GM21737 (cell line): ENCODE results near the gene ASB6.
"Not testable (repeated sequence)": the region's sequence is repeated elsewhere in the genome, so short reads cannot be mapped to it uniquely, and the experiment has no call there.

Experiments used
- ATAC-seq: cut with Tn5 transposase; IDR thresholded peaks from one replicate; pipeline ENCODE4 v1.9.1; 2021; ENCODE audit warnings: mild to moderate bottlenecking, moderate library complexity; ENCODE audit not compliant: unreplicated experiment

Gene ASB6

DNA sequence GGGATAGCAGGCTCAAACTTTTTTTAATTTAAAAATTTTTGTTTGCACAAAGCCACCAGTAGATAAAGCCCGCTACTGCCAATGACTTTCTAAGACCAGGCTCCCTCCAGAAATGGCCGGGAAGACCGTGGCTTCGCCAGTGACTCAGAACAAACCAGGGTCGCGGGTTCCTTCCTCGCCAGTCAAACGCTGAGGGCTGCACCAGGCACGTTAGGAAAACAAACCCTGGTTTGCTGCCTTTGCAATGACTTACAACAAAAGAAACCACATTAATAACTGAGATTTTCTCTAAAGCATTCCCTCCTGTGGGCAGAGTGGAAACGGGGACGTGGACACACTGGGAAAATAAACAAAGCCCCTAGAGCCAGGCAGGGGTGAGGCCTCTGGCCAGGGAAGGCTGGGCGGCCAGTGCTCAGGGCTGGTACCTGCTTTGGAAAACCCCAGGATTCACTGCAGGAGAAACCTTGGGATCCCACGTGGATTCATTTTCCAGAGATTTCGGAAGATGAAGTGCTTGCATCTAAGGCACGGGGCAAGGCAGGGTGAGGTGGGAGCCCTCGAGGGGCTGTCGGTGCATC, 27.3 kb upstream of the ASB6 start:
- no peak for ATAC-seq

DNA sequence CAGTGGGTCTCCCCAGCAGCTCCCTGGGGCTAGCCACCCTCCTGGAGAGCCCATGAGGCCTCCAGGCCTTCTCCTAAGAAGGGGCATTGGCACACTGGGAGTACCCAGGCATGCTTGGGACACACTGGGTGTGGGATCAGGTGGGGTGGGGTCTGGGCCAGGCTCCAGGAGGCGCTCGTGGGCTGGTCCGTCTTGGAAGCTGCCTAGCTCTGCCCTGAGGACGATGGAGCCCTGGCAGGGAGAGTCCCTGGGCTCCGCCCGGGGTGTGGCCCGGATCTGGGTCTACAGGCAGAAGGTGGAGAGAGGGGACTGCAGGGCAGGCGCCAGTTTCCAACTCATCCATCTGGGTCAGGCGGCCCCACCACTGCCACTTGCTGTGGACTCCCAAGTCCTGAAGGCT, 25.9 kb upstream of the ASB6 start:
- ATAC-seq = no peak

DNA sequence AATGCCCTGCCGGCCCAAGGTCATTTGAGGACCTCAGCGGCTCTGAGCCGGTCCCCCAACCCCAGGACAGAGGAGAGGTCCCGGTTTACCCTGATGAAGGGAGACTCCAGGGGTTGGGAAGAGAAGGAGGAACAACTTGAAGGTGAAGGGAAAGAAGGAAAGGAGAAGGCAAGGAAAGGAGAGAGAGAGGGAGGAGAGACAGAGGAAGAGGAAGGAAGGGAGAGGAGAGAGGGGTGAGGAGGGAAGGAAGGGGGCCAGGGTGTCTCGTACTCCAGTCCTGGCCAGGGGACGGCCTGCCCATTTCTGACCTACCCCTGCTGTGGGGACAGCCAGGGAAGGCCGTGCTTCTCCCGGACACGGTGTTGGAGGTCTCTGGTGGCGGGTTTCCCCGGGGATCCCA, 25.4 kb upstream of the ASB6 start:
- ATAC-seq = no peak

DNA sequence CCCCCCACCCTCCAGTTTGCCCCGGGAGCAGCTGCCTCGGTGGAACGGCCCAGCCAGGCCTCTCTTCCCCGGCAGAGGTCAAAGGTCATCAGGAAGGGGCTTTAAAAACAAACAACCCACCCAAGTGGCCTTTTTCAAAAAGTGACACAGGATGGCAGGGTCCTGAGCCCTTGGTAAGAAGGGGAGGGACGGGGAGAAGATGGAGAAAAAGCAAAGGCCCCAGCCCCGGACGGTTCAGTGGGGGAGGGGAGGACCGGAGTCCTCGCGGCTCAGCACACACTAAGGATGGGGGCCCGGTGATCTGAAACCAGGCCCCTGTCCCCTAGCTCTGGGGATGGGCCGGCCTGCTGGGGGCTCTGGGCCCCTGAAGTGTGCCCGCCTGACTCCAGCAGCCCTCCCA, 24.6 kb upstream of the ASB6 start:
- no peak for ATAC-seq

DNA sequence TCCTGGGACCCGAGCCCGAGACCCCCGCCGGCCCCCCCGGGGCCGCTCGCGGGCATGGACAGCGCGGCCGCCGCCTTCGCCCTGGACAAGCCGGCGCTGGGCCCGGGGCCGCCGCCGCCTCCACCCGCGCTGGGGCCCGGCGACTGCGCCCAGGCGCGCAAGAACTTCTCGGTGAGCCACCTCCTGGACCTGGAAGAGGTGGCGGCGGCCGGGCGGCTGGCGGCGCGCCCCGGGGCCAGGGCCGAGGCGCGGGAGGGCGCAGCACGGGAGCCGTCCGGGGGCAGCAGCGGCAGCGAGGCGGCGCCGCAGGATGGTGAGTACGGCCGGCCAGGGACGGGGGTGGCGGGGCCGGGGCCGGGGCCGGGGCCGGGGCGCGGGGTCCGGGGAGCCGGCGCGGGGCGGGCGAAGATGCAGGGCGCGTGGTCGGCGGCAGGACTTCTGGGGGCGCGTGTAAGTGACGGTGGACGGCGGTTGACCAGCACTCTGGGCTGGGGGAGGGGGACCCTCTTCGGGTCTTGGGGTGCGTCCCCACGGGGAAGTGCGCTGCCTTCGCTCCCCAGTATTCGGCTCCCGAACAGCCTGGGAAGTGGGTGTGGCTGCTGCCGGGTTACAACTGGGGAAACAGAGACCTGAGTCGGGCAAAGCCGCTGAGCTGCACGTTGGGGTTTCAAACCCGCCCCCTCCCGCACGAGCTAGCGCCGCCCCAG, 24.0 kb upstream of the ASB6 start:
- ATAC-seq = no peak

DNA sequence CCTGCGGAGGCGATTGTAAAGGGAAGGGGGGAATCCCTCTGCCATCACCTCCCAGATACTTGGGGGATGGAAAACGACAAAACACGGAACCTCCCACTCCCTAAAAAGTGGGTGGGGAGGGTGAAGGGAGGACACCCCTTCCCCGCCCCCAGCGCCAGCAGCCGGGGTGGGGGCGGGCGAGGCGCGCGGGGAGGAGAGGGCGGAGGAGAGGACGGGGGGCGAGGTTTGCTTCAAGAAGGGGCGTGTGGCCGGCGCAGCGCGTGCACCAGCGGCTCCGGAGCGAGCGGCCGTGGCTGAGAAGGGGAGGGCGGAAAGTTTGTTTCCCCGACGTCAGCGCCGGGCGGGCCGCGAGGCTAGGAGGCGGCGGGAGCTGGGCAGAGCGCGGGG, 23.4 kb upstream of the ASB6 start, which contains the start of gene PRRX2:
Gene PRRX2 (plus strand): TSS at position 259 of the 387 bp plus-strand sequence. CDS start 221 bp downstream, outside the sequence.
- no peak for ATAC-seq

DNA sequence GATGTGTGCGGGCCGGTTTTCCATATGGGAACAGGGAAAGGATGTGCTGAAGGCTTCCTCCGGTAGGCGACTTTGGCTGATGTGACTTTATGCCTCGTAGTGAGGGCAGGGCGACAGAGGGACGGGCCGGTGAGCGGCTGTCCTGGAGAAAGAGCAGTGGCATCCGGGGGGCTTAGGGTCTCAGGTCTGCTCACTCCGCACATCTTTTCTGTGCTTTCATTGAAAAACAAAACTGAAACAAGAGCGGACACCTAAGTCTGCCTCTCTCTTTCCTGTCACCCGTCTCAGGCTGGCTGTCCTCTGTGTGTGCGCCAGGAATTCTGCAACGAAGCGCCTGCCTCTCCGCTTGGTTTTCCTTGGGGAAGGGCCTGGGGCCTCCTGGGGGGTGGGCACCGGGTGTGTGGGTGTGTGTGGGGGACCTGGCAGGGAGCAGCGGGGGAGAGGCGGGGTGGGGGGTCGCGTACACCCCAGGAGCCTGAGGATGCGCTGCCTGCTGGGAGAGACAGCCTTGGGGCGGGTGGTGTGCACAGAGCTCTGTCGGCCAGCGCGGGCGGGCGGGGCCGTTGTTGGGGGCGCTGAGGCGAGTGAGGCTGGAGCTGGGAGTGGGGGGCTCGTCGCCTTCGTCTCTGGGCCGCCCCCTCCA, 22.9 kb upstream of the ASB6 start:
- no peak for ATAC-seq

DNA sequence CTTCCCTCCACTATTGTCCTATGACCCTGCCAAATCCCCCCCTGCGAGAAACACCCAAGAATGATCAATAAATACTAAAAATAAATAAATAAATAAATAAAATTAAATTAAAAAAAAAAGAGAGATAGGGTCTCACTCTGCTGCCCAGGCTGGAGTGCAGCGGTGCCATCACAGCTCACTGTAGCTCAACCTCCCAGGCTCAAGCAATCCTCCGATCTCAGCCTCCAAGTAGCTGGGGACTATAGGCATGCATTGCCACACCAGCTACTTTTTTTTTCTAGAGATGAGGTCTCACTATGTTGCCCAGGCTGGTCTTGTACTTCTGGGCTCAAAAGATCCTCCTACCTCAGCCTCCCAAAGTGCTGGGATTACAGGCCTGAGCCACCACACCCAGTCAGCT, 20.3 kb upstream of the ASB6 start:
- ATAC-seq = not testable (repeated sequence)

DNA sequence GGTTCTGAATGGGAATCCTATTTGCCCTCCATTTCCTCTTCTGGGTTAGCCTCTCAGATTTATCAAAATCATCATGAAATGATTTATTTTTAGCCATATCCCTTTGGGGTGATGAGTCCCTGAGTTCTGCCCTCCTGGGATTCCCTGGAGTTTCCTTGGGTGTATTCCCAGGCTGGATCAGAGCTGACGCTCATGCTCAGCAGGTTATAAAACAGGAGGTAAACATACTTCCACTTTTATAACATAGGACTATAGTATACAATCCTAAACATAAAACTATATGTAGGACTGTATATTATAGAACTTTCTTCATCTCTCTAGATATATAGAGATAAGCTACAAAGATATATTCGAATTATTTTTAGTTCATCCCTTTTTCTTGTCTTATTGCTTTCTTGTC, 19.1 kb upstream of the ASB6 start:
- no peak for ATAC-seq

DNA sequence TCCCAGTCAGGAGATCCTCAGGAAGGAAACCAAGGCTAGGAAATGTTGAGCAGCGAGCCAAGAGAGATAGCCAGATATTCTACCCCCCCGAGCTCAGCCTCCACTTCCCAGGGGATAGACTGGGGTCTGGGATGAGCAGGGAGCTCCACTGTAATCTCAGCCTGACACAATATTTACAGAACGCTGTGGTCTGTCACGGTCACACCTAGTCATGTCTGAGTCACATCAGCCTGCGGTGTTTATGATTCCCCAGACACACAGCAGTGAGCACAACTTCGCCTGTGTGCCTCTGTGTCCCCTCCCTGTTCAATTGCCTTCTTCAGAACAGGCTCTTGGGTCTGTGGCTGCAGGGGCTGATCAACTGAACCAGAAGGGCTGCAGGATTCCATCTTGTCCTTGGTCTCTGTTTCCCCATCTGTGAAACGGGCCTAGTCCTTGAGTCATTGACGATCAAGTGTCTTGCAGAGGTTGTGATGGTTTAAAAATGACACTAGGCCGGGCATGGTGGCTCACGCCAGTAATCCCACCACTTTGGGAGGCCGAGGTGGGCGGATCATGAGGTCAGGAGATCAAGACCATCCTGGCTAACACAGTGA, 14.9 kb upstream of the ASB6 start:
- ATAC-seq = no peak

DNA sequence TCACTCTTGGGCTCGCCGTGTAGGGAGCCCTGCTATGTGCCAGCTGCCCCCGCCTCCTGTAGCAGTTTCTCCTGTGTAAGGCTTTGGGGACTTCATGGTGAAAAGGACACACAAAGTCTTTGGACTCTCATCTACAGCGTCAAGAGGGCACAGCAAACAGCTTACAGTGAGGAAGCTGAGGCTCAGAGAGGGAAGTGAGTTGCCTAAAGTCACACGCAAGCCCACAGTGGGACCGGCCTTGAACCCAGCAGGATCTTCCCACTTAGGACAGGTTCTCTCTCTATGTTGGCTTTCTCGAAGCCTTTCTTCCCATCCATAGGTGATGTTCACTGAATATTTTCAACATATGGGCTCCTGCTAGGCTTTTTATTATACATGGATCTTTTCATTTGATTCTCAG, 13.7 kb upstream of the ASB6 start:
- no peak for ATAC-seq

DNA sequence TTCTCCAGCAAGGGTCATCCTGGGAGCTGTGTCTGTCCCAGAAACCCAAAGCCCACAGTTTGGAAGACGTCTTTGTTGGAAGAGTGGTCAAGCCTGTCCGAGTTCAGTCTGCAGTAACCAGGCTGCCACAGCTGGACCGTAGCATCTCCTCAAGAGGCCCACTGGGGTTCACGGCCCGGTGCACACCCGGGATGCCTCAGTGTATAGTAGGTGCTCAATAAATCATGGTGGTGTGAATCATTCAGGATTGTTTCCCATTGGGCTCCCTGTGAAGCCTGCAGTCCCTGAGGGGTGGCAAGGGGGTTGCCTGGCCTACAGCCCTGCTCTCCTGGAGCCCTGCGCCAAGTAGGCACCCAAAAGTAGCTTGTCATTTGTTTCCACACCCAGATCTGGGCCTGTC, 13.2 kb upstream of the ASB6 start:
- ATAC-seq = no peak

DNA sequence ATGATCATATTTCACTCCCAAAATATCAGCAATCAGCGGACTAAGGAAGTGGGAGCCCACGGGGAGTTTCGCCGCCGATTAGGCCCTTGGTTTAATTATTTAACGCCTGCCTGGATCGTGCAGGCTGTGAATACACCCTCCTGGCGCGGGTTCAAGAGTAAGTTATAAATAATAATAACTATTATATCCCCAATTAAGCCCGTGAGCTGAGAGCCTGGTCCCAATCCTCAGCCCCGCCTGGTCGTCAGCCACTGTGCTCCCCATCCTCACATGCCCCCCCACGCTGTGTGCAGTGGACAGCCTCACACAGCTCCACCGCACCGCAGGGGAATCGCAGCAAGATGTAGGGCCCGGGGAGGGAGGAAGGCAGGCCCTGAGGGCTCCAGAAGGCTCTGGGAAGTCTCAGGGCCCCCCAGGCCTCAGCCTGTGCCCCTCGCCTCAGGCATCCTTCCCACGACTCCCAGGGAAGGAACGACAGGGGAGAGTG, 12.6 kb upstream of the ASB6 start:
- no peak for ATAC-seq

DNA sequence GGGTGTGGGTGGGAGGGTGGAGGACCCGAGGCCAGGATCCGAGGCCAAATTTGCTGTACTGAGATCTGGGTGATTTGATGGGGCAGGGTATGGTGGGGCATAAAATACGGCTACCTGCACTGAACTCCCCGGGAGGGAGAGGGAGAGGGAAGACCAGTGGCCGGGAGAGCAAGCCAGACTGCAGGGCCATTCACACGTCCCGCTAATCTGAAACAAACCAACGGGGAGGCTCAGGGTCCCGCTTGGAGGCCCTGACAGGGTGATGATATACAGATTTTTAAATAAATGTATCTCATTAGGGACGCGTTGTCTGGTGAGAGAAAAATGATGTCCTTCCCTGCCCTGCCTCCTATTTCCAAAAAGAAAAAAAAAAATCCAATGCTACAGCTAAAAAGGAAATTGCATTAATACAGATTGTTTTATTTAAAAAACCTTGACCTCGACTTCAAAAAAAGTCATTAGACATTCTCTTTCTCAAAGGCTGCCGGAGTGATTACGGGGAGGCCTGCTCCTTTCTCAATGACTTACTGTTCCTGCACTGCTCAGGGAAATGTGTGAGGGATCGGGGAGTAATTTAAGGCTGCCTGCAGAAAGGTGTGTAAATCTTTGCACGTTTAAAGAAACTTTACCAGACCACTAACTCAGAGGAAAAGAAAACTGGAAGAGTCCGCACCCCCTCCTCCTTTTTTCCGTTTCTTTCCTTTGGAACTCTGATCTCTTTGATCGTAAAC, 12.0 kb upstream of the ASB6 start:
- no peak for ATAC-seq

DNA sequence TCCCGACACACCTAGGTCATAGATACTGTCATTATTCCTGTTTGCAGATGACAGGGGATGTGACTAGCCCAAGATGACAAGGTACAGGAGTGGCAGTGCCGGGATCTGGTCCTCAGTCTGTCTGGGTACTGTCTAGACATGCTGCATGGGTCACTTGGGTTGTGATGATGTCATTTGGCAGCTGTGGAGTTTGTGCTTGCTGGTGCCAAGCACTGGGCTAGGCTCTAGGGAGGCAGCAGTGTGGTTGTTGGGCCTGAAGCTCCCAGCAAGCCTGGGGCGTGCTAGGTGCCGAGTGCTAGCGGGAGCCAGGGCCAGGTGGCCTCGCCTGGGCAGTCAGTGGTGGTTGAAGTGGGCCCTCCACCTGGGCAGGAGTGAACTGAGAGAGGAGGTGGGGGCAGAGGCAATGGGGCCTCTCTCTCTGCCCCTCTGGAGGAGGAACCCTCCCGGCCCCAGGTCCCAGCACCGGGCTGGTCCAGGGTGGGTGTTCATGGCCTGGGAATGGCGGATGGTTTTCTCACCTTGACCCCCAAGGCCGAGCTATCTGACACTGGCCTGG, 8.8 kb upstream of the ASB6 start:
- ATAC-seq = no peak

DNA sequence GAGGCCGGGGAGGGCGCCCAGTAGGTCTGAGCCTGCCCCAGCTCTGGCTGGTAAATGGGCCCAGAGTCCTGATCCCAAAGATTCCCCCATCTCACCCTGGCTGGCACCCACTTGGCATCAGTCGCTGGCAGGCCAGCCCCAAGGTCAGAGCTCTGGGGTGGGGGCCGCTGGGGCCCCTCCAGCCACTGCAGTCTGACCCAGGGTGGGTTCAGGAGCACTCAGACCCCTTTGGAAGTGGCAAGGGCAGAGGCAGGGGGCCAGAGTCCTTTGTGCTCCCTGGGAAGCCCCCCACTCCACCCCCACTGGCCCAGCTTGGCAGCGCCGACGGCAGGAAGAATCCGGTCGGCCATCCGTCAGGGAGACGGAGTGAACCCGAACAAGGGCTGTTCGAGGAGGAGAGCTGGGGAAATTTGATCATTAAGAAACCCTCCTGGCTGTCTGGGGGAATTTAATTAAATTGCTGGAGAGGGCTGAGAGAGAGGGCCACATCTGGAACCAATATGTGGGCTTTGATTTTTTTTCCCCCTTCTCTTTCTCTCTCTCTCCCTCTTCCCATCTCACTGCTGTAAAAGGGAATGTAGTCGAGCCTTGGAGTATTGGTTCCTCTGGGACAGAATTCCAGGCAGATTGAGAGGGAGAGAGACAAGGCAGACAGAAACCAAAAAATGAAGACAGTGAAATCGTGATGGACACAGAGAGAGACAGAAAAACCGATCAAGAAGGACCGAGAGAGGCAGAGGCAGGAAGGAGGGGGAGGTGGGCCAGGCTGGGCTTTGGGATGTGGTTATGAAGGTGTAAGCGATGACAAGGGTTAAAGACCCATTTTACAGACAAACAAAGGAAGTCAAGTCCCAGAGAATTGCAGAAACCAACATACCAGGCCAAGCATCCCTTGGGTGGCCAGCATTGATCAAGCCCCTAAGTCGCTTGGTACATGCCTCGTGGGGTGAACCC, 8.1 kb upstream of the ASB6 start:
- no peak for ATAC-seq

DNA sequence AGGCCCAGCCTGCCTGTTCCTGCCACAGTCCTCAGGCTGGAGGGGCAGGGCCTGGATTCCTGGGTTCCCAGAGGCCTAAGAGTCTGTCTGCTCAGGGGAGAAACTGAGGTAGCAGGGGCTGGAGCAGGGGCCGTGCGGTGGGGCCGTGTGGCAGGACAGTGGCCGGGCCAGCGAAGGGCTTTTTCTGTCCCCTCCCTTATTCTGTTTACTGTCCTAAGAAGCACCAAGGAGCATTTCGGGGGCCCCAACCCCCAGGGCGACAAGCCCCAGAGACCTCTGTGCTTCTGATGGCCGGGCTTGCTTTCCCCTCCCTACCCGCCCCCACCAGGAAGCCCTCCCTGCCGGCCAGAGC, 6.8 kb upstream of the ASB6 start:
- no peak for ATAC-seq

DNA sequence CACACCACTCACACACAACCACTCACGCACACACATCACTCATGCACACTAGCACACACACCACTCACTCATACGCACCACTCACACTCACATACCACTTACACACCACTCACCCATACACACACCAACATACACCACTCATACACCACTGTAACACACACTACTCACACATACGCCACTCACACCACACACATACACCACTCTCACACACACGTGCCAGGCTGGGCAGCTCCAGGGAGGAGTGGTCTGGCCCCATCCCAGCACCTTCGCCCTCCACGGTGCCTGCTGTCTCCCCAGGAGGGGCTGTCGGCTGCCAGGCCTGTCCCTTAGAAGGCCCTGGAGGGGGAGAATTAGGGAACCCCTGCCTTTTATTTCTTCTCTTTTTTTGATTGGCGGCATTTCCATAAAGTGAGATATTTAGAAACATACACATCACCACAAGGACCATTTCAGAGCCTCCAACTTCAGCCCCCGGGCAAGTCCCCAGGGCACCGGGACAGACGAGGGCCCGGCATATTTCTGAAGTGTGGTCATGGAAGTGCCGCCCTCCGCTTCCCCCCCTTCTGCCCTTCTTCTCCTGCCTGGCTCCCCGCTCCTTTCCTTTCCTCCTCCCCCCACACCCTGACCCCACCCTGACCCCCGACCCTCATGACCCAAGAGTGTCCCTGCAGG, 6.3 kb upstream of the ASB6 start:
- ATAC-seq = no peak

DNA sequence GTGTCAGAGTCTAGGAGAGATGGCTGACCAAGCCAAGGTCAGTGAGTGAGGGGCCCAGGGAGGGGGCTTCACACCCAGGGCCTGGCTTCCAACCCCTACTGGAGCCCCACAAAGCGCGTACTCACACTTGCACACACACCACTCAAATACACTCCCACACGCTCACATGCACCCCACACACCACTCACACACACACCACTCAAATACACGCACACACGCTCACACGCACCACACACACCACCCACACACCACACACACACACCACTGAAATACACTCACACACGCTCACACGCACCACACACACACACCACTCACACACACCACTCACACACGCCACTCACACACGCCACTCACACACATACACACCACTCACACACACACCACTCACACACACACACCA, 5.7 kb upstream of the ASB6 start:
- no peak for ATAC-seq
